ENCODE data around the gene STAT6. TPM values are rescaled to one million over a fixed set of nuclear protein-coding genes. Genes with fewer than 3 reads are reported as not detected.

The STAT6 gene, protein sequence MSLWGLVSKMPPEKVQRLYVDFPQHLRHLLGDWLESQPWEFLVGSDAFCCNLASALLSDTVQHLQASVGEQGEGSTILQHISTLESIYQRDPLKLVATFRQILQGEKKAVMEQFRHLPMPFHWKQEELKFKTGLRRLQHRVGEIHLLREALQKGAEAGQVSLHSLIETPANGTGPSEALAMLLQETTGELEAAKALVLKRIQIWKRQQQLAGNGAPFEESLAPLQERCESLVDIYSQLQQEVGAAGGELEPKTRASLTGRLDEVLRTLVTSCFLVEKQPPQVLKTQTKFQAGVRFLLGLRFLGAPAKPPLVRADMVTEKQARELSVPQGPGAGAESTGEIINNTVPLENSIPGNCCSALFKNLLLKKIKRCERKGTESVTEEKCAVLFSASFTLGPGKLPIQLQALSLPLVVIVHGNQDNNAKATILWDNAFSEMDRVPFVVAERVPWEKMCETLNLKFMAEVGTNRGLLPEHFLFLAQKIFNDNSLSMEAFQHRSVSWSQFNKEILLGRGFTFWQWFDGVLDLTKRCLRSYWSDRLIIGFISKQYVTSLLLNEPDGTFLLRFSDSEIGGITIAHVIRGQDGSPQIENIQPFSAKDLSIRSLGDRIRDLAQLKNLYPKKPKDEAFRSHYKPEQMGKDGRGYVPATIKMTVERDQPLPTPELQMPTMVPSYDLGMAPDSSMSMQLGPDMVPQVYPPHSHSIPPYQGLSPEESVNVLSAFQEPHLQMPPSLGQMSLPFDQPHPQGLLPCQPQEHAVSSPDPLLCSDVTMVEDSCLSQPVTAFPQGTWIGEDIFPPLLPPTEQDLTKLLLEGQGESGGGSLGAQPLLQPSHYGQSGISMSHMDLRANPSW
- total RNA-seq (2021; fragmentation: NEBNext Ultra II Directional; extraction: Animal tissue kit (Norgen Biotek cat#: 25700)): 26.8 and 32.9 TPM in 2 replicates
- polyA plus RNA-seq (2011; rRNA removed): 38.7 and 52.2 TPM in 2 replicates
- 42.9 TPM for polyA plus RNA-seq (2011; cell fraction: cytosol; rRNA removed)
- 104 TPM for polyA plus RNA-seq (2011; cell fraction: nucleus; rRNA removed)
- polyA plus RNA-seq (2012, experiment 1 of 2): 32.8 to 37.0 TPM (median 34.7 TPM) in 4 replicates
- 21.8 TPM for polyA plus RNA-seq (2012, experiment 2 of 2)
- polyA plus RNA-seq (2013, experiment 1 of 2): 26.6 TPM
- 28.7 TPM for polyA plus RNA-seq (2013, experiment 2 of 2)
- 32.3 and 34.6 TPM in 2 replicates for polyA minus RNA-seq (2011; rRNA and poly(A)+ RNA removed)
- polyA minus RNA-seq (2011; cell fraction: cytosol; rRNA and poly(A)+ RNA removed): 11.3 TPM
- polyA minus RNA-seq (2011; cell fraction: nucleus; rRNA and poly(A)+ RNA removed): 30.5 TPM
- long read RNA-seq, experiment 1, partial matches to known transcripts: 2 of 8 reads
- long read RNA-seq, experiment 1, other reads (novel, unspliced or antisense): 6 of 8 reads
- long read RNA-seq, experiment 2, partial matches to known transcripts: 1 of 4 reads
- long read RNA-seq, experiment 2, other reads (novel, unspliced or antisense): 3 of 4 reads

DNA sequence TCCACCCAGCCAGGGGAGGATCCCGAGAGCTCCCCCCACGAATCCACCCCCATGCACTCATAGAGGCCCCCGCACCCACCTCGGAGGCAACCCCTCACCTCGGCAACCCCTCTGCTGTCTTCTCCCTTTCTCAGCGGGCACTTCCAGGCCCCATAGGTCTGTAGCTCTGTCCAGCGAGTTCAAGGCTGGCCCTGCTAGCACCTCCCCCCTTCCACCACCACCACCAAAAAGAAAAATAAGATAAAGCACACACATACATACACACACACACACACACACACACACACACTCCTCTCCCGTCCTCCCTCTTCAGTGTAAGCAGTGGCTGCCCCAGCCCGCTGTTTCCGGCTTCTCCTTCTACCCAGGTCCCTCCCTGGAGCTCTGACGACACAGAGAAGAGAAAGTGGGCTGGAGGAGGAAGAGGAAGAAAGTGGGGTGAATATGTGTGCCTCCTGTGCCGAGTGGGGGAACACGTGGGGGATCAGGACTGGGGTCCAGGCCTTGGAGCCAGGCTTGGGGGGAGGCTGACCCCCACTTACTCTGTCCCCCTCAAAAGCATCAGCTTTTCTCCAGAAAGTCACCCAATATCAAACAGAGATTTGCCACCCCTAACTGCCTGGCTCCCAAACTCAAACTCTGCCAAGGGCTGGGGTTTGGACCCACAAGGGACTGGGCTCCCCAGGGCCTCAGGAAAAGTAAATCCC is at the start of gene STAT6:
STAT6 (minus strand) TSS at position 332 of the 704 bp plus-strand sequence. CDS start 3,084 bp downstream, outside the sequence.
- Histone ChIP-seq H3K4ac (replicated peaks; ENCODE audit: insufficient read length, low read depth, low read length) (peak within 1 kb of the TSS; percentile 92), H4K5ac (ENCODE audit: insufficient read length, low read depth, low read length) (peak within 1 kb of the TSS; percentile 94), H2AK5ac (ENCODE audit: low read depth, low read length) (peak within 1 kb of the TSS; percentile 32), H3K18ac (ENCODE audit: extremely low read depth, low read length) (peak within 1 kb of the TSS; percentile 97), H3K4me1 (replicated peaks in 1 of 4; ENCODE audit: control insufficient read depth in 3 of 4, insufficient read depth in 4 of 4, low read length in 3 of 4) (peaks cover 3 to 31% (median 15%) of the 10 kb centered on the region in 4 experiments), H3K14ac (ENCODE audit: insufficient read length) (peak within 1 kb of the TSS; percentile 6), H4K20me1 (replicated peaks in 1 of 2; ENCODE audit: control insufficient read depth in 1 of 2, insufficient read depth in 2 of 2, low read length in 2 of 2) (no peaks in the 10 kb centered on the region), H4K8ac (ENCODE audit: extremely low read depth, insufficient read depth, low read length) (peak within 1 kb of the TSS; percentile 88), H2BK20ac (ENCODE audit: low read length) (0 out of 2 replicates have a peak within 1 kb of the TSS, but pooled peaks have one; percentile 6), H2BK5ac (ENCODE audit: low read depth, low read length) (peak within 1 kb of the TSS; percentile 92), H3K56ac (replicated peaks; ENCODE audit: insufficient read length, low read depth, low read length) (peak within 1 kb of the TSS; percentile 51), H3K79me2 (ENCODE audit: control insufficient read depth in 1 of 2, insufficient read depth in 2 of 2, low read length in 2 of 2) (no peaks in the 10 kb centered on the region), H3K4me2 (ENCODE audit: insufficient read depth in 1 of 2, low read depth in 2 of 2, low read length in 2 of 2) (peak within 1 kb of the TSS; percentile 81 to 96), H3K36me3 (ENCODE audit: control insufficient read depth in 2 of 4, insufficient read depth in 4 of 4, low read length in 3 of 4) (no peaks in the 10 kb centered on the region; a peak in 1 of 8 replicates), H4K91ac (replicated peaks; ENCODE audit: insufficient read length, low read length) (peak within 1 kb of the TSS; percentile 95), H3K27me3 (replicated peaks in 1 of 4; ENCODE audit: control insufficient read depth in 3 of 4, extremely low read depth in 1 of 4, insufficient read depth in 3 of 4, low read length in 3 of 4) (no peaks in the 10 kb centered on the region), H2BK12ac (ENCODE audit: low read depth, low read length) (peak within 1 kb of the TSS; percentile 95), H2BK120ac (replicated peaks; ENCODE audit: low read depth, low read length) (peak within 1 kb of the TSS; percentile 94), H2AFZ (ENCODE audit: low read length) (peak within 1 kb of the TSS; percentile 20; the same call in 1 of the 2 replicates), H3K23ac (ENCODE audit: insufficient read length) (no peak within 1 kb of the TSS), H2BK15ac (ENCODE audit: low read length) (peak within 1 kb of the TSS; percentile 73; the same call in 1 of the 2 replicates), H3K79me1 (ENCODE audit: low read depth, low read length) (no peaks in the 10 kb centered on the region), H3K9me3 (ENCODE audit: insufficient read depth in 2 of 2, low read depth in 1 of 2, low read length in 1 of 2) (no peaks in the 10 kb centered on the region), H3K27ac (ENCODE audit: low read depth, low read length) (peak within 1 kb of the TSS; percentile 87), H3K9ac (replicated peaks in 1 of 4; ENCODE audit: extremely low read depth in 1 of 4, low read depth in 3 of 4, low read length in 3 of 4) (peak within 1 kb of the TSS in 3 of 4 experiments; percentile 56 to 75 (median 57); a peak in 5 of 7 replicates), H3K4me3 (ENCODE audit: extremely low read depth in 1 of 4, insufficient read depth in 2 of 4, low read depth in 3 of 4, low read length in 4 of 4) (peak within 1 kb of the TSS; percentile 9 to 59 (median 50)), H3K23me2 (ENCODE audit: low read depth, low read length) (peaks cover 15% of the 10 kb centered on the region)
- CTCF ChIA-PET (ENCODE audit: partially characterized antibody): interaction anchor here (0.6 to 15.7 kb wide), 46 partner anchors 9 to 475 kb away, joined by 3 to 325 read pairs (median 7); partner anchors contain the start of genes LRP1, MYO1A, NAB2 and NEMP1
- DNase-seq (ENCODE audit: low read depth in 1 of 2, low spot score in 2 of 2) (no peak), FAIRE-seq (no peak)
- 21% methylated on average over 7 of the region's 13 CpGs; no CpG with 5 or more reads in 1 of the 2 experiments for WGBS, 2 experiments (ENCODE audit: extremely low coverage in 1 of 2, insufficient coverage in 1 of 2, insufficient read length in 1 of 2, insufficient replicate concordance in 2 of 2, low coverage in 1 of 2, low lambda C conversion rate in 2 of 2, missing lambda C conversion rate in 1 of 2)
- POLR2A ChIA-PET (ENCODE audit: partially characterized antibody): interaction anchor here (0.7 to 13.0 kb wide), 35 partner anchors 8 to 959 kb away, joined by 3 to 352 read pairs (median 5); partner anchors contain the start of genes LRP1, MYL6B, MYO1A and NAB2
- no peak for TF ChIP-seq CTBP2 (IDR thresholded peaks at IDR 0.05; ENCODE audit: borderline replicate concordance, insufficient read depth, insufficient read length, low read length)
- TF ChIP-seq, protein P1, sequence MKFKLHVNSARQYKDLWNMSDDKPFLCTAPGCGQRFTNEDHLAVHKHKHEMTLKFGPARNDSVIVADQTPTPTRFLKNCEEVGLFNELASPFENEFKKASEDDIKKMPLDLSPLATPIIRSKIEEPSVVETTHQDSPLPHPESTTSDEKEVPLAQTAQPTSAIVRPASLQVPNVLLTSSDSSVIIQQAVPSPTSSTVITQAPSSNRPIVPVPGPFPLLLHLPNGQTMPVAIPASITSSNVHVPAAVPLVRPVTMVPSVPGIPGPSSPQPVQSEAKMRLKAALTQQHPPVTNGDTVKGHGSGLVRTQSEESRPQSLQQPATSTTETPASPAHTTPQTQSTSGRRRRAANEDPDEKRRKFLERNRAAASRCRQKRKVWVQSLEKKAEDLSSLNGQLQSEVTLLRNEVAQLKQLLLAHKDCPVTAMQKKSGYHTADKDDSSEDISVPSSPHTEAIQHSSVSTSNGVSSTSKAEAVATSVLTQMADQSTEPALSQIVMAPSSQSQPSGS (IDR thresholded peaks at IDR 0.05; ENCODE audit: low read length): 0 out of 2 replicates have a peak, but pooled peaks have one; percentile 1

Data from H1 (cell line).